H9 (cell line): ENCODE results near the gene CPHXL2. TPM values are rescaled to one million over a fixed set of nuclear protein-coding genes. Genes with fewer than 3 reads are reported as not detected.

Experiments
- DNase-seq: peaks from one replicate; pipeline ENCODE4 v3.0.0-alpha.2; 2017
- H2AFZ ChIP-seq: one replicate; pipeline ENCODE4 v1.6.1; 2013; ENCODE audit warnings: mild to moderate bottlenecking, low read length, control low read depth, moderate library complexity
- H2AK5ac ChIP-seq: 2 replicates; pipeline ENCODE4 v1.6.1; 2013; ENCODE audit warnings: low read length, control low read depth, mixed read lengths; ENCODE audit not compliant: insufficient read length
- H2BK120ac ChIP-seq: one replicate; pipeline ENCODE4 v1.6.1; 2013; ENCODE audit warnings: low read depth, mild to moderate bottlenecking, low read length, control low read depth, inconsistent platforms; ENCODE audit not compliant: poor library complexity, severe bottlenecking
- H2BK12ac ChIP-seq: 2 replicates; pipeline ENCODE4 v1.6.1; 2013; ENCODE audit warnings: low read length, control low read depth, mixed read lengths, low read depth; ENCODE audit not compliant: insufficient read length
- H2BK15ac ChIP-seq: 2 replicates; pipeline ENCODE4 v1.6.1; 2013; ENCODE audit warnings: low read depth, low read length, control low read depth
- H2BK20ac ChIP-seq: one replicate; pipeline ENCODE4 v1.6.1; 2013; ENCODE audit warnings: low read depth, mild to moderate bottlenecking, low read length, control low read depth, inconsistent platforms; ENCODE audit not compliant: poor library complexity, severe bottlenecking
- H2BK5ac ChIP-seq: 2 replicates; pipeline ENCODE4 v1.6.1; 2013; ENCODE audit warnings: low read length, control low read depth, mixed read lengths; ENCODE audit not compliant: insufficient read length
- H3K14ac ChIP-seq: 2 replicates; pipeline ENCODE4 v1.6.1; 2013; ENCODE audit warnings: low read length, control low read depth; ENCODE audit not compliant: insufficient read depth
- H3K18ac ChIP-seq: 2 replicates; pipeline ENCODE4 v1.6.1; 2013; ENCODE audit warnings: low read depth, mild to moderate bottlenecking, mixed read lengths, low read length, control low read depth; ENCODE audit not compliant: insufficient read length
- H3K23ac ChIP-seq: 2 replicates; pipeline ENCODE4 v1.6.1; 2013; ENCODE audit warnings: low read length, control low read depth, mixed read lengths, low read depth; ENCODE audit not compliant: insufficient read length
- H3K23me2 ChIP-seq: 2 replicates; pipeline ENCODE4 v1.6.1; 2013; ENCODE audit warnings: low read depth, mild to moderate bottlenecking, mixed read lengths, low read length, control low read depth; ENCODE audit not compliant: insufficient read length, poor library complexity, severe bottlenecking
- H3K27ac ChIP-seq: 2 replicates; pipeline ENCODE4 v1.5.1; 2013; ENCODE audit warnings: low read length, control low read depth, mixed read lengths, low read depth; ENCODE audit not compliant: insufficient read length
- H3K27me3 ChIP-seq: 2 replicates; pipeline ENCODE4 v1.6.1; 2013; ENCODE audit warnings: low read length, control low read depth, inconsistent platforms; ENCODE audit not compliant: insufficient read depth
- H3K4ac ChIP-seq: 2 replicates; pipeline ENCODE4 v1.6.1; 2013; ENCODE audit warnings: low read depth, mild to moderate bottlenecking, control low read depth, inconsistent platforms, low read length, moderate library complexity
- H3K4me1 ChIP-seq: 2 replicates; pipeline ENCODE4 v1.6.1; 2013; ENCODE audit warnings: low read length, control low read depth, inconsistent platforms; ENCODE audit not compliant: insufficient read depth
- H3K4me2 ChIP-seq: 2 replicates; pipeline ENCODE4 v1.6.1; 2013; ENCODE audit warnings: low read length, control low read depth, mixed read lengths; ENCODE audit not compliant: insufficient read length, insufficient read depth
- H3K56ac ChIP-seq: 2 replicates; pipeline ENCODE4 v1.6.1; 2013; ENCODE audit warnings: low read depth, mild to moderate bottlenecking, mixed read lengths, low read length, control low read depth; ENCODE audit not compliant: insufficient read length
- H3K79me1 ChIP-seq: 2 replicates; pipeline ENCODE4 v1.6.1; 2013; ENCODE audit warnings: low read depth, mild to moderate bottlenecking, moderate library complexity, low read length, control low read depth, inconsistent platforms; ENCODE audit not compliant: insufficient read depth, poor library complexity, severe bottlenecking
- H3K79me2 ChIP-seq: 2 replicates; pipeline ENCODE4 v1.6.1; 2013; ENCODE audit warnings: low read length, control low read depth, inconsistent platforms; ENCODE audit not compliant: insufficient read depth
- H3K9ac ChIP-seq: 2 replicates; pipeline ENCODE4 v1.6.1; 2013; ENCODE audit warnings: low read length, control low read depth, mixed read lengths; ENCODE audit not compliant: insufficient read length; ENCODE audit errors: extremely low read depth
- H3K9me3 ChIP-seq: one replicate; pipeline ENCODE4 v1.6.1; 2013; ENCODE audit warnings: low read depth, low read length, inconsistent platforms; ENCODE audit not compliant: control insufficient read depth
- H3T11ph ChIP-seq: one replicate; pipeline ENCODE4 v1.6.1; 2013; ENCODE audit warnings: mild to moderate bottlenecking, low read length, control low read depth, inconsistent platforms
- H4K20me1 ChIP-seq: one replicate; pipeline ENCODE4 v1.6.1; 2013; ENCODE audit not compliant: control insufficient read depth, insufficient read length, insufficient read depth
- H4K5ac ChIP-seq: 2 replicates; pipeline ENCODE4 v1.6.1; 2013; ENCODE audit warnings: low read depth, mild to moderate bottlenecking, mixed read lengths, low read length, control low read depth; ENCODE audit not compliant: insufficient read length
- H4K8ac ChIP-seq: replicated peaks from 2 replicates; pipeline ENCODE4 v1.6.1; 2013; ENCODE audit warnings: low read length, control low read depth, mixed read lengths, low read depth; ENCODE audit not compliant: insufficient read length
- H4K91ac ChIP-seq: 2 replicates; pipeline ENCODE4 v1.6.1; 2013; ENCODE audit warnings: low read depth, mild to moderate bottlenecking, moderate library complexity, mixed read lengths, low read length, control low read depth; ENCODE audit not compliant: insufficient read length
- H3K27ac Mint-ChIP-seq, 3 experiments: 2 replicates in 2 of 3; 3 replicates in 1 of 3; pipeline ENCODE4 v1.8.0; 2020 to 2021; ENCODE audit warnings: mixed read lengths in 3 of 3, mild to moderate bottlenecking in 1 of 3, moderate library complexity in 1 of 3
- H3K27me3 Mint-ChIP-seq: 2 replicates; pipeline ENCODE4 v1.8.0; 2021; ENCODE audit warnings: low read depth, mild to moderate bottlenecking, moderate library complexity, mixed read lengths
- H3K36me3 Mint-ChIP-seq, 3 experiments: 2 replicates in 2 of 3; 3 replicates in 1 of 3; pipeline ENCODE4 v1.8.0; 2020 to 2021; ENCODE audit warnings: low read depth in 3 of 3, mixed read lengths in 3 of 3; ENCODE audit not compliant: insufficient read depth in 1 of 3
- H3K4me1 Mint-ChIP-seq, 2 experiments: 2 replicates each; pipeline ENCODE4 v1.8.0; 2020; ENCODE audit warnings: mixed read lengths in 2 of 2
- H3K4me3 Mint-ChIP-seq, 2 experiments: 2 replicates in 1 of 2; 3 replicates in 1 of 2; pipeline ENCODE4 v1.8.0; 2020 to 2021; ENCODE audit warnings: mild to moderate bottlenecking in 2 of 2, mixed read lengths in 2 of 2, moderate library complexity in 1 of 2
- H3K9me3 Mint-ChIP-seq, 2 experiments: 2 replicates in 1 of 2; 3 replicates in 1 of 2; pipeline ENCODE4 v1.8.0; 2020; ENCODE audit warnings: mild to moderate bottlenecking in 2 of 2, mixed read lengths in 2 of 2, moderate library complexity in 1 of 2
- CTCF ChIP-seq: fragments of 200-600 bp; sonication (generic); conservative IDR thresholded peaks from 3 replicates; pipeline ENCODE4 v1.8.0; 2021; ENCODE audit warnings: antibody characterized with exemption, mild to moderate bottlenecking
- total RNA-seq: library from RNA; stranded (reverse); gene quantifications from 2 replicates; pipeline ENCODE4 v1.2.1, GENCODE V29; 2021

CPHXL2 gene
- total RNA-seq, 1 experiment from 2014 or later, result not detected

- Histone ChIP-seq H2BK20ac (no peak overlapping the region), H3K14ac (no peak overlapping the region), H3K18ac (no peak overlapping the region), H2BK12ac (no peak overlapping the region), H3K4ac (no peak overlapping the region), H4K8ac (no peak overlapping the region), H3K79me1 (no peaks in the 10 kb centered on the region), H2BK15ac (no peak overlapping the region), H3K27ac (no peak overlapping the region), H3T11ph (no peak overlapping the region), H2BK5ac (no peak overlapping the region), H3K56ac (no peak overlapping the region), H3K79me2 (no peaks in the 10 kb centered on the region), H2AK5ac (no peak overlapping the region), H2BK120ac (no peak overlapping the region), H3K23me2 (no peaks in the 10 kb centered on the region), H3K23ac (no peak overlapping the region), H3K9me3 (no peaks in the 10 kb centered on the region), H4K5ac (no peak overlapping the region), H4K20me1 (no peaks in the 10 kb centered on the region), H3K27me3 (no peaks in the 10 kb centered on the region), H3K4me1 (no peaks in the 10 kb centered on the region), H3K9ac (no peak overlapping the region), H3K4me2 (no peak overlapping the region), H2AFZ (no peak overlapping the region), H4K91ac (no peak overlapping the region)
- Mint-ChIP-seq H3K9me3 (no peaks in the 10 kb centered on the region; a peak in 2 of 5 replicates), H3K36me3 (no peaks in the 10 kb centered on the region; a peak in 1 of 7 replicates), H3K27me3 (no peaks in the 10 kb centered on the region; the same call in 1 of the 2 replicates), H3K4me1 (peaks cover 0 to 2% of the 10 kb centered on the region in 2 experiments; a peak in 1 of 4 replicates), H3K27ac (no peak overlapping the region), H3K4me3 (no peak overlapping the region)
- no peak for TF ChIP-seq CTCF
- no peak for DNase-seq
Observed at GRCh38 chr16:75667503-75667902, 9.3 kb downstream of the CPHXL2 start.
